ENCODE measurements around the gene GPR161.

GPR161 gene

DNA sequence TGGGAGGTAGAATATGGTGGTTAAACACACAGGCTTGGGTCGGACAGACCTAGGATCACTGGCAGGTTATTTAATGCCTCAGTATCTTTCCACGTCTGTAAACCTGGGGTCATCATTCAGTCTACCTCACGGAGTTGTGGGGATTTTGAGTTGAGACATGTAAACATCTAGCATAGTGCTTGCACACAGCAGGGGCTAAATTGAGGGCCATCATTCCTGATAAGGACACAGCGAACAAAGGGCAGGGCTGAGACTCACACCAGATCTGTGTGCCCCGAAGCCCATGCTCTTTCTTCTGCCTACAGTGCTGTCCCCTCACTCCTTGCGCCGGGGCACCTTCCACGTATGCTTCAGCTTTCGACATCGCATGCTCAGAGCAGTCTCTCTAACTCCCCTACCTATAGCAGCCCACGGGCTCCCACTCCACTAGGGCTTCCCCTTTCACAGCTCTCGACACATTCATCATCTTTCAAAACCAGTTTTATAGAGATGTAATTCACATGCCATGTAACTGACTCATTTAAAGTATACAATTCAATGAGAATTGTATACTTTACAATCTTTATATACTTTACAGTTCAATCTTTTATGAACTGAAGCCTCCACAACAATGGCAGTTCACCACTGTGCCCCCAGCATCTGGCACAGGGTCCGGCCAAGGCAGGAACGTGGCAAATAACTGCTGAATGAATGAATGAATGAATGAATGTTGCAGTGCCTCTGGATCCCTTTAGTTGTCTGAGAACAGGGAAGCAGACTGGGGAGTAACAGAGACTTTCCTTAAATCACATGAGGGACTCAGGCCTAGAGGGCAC lies 48.0 kb downstream of the GPR161 start:
- ChIA-PET POLR2A (no interaction called here), CTCF (no interaction called here)
- TF ChIP-seq SP1 (IDR thresholded peaks at IDR 0.05) = no peak
- no peak for TF ChIP-seq FOXK2 (IDR thresholded peaks at IDR 0.05)
- TF ChIP-seq LEF1 (IDR thresholded peaks at IDR 0.05; ENCODE audit: borderline replicate concordance) = no peak
- TF ChIP-seq ELF4 (IDR thresholded peaks at IDR 0.05) = no peak
- no peak for TF ChIP-seq ARNT (IDR thresholded peaks at IDR 0.05)
- TF ChIP-seq, protein P1, sequence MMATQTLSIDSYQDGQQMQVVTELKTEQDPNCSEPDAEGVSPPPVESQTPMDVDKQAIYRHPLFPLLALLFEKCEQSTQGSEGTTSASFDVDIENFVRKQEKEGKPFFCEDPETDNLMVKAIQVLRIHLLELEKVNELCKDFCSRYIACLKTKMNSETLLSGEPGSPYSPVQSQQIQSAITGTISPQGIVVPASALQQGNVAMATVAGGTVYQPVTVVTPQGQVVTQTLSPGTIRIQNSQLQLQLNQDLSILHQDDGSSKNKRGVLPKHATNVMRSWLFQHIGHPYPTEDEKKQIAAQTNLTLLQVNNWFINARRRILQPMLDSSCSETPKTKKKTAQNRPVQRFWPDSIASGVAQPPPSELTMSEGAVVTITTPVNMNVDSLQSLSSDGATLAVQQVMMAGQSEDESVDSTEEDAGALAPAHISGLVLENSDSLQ (IDR thresholded peaks at IDR 0.05) = no peak
- TF ChIP-seq CTBP1 (IDR thresholded peaks at IDR 0.05; ENCODE audit: borderline replicate concordance) = no peak
- no peak for TF ChIP-seq ZNF384 (IDR thresholded peaks at IDR 0.05)
- TF ChIP-seq SUZ12 (IDR thresholded peaks at IDR 0.05) = no peak
- TF ChIP-seq BHLHE40 (IDR thresholded peaks at IDR 0.05; ENCODE audit: borderline replicate concordance) = no peak
- TF ChIP-seq TARDBP (IDR thresholded peaks at IDR 0.05) = no peak
- TF ChIP-seq HDGF (IDR thresholded peaks at IDR 0.05; ENCODE audit: borderline replicate concordance) = no peak
- TF ChIP-seq FOXM1 (IDR thresholded peaks at IDR 0.05; ENCODE audit: borderline replicate concordance) = no peak
- TF ChIP-seq NFRKB (IDR thresholded peaks at IDR 0.05) = no peak
- no peak for TF ChIP-seq L3MBTL2 (conservative IDR thresholded peaks at IDR 0.05)
- no peak for TF ChIP-seq FOXA1 (IDR thresholded peaks at IDR 0.05)
- DNase-seq (ENCODE audit: extremely low spot score) = peak; percentile 5

DNA sequence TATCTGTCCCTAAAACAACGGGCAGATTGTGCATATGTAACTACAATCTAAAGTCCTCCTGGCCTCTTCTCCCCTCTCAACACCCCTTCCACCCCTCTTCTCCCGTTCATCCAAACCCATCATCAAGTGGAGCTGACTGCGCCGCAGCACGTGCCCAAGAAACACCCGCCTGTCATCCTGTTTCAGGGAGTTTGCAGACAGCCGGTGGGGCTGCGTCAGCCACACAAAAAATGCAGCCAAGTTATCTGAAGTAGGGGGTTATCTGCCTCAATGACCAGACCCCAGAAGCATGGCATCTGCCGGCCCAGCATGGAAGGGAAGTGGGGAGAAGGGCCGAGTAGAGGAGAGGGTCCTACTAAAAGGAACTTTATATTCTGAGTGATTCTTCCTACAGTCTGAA lies 49.0 kb downstream of the GPR161 start:
- ChIA-PET CTCF (no interaction called here), POLR2A (no interaction called here)
- no peak for DNase-seq (ENCODE audit: extremely low spot score)
- TF ChIP-seq TARDBP (IDR thresholded peaks at IDR 0.05) = no peak
- no peak for TF ChIP-seq FOXA1 (IDR thresholded peaks at IDR 0.05)
- TF ChIP-seq FOXM1 (IDR thresholded peaks at IDR 0.05; ENCODE audit: borderline replicate concordance) = no peak
- TF ChIP-seq ELF4 (IDR thresholded peaks at IDR 0.05) = no peak
- no peak for TF ChIP-seq HDGF (IDR thresholded peaks at IDR 0.05; ENCODE audit: borderline replicate concordance)
- TF ChIP-seq BHLHE40 (IDR thresholded peaks at IDR 0.05; ENCODE audit: borderline replicate concordance) = no peak
- TF ChIP-seq ARNT (IDR thresholded peaks at IDR 0.05) = no peak
- no peak for TF ChIP-seq LEF1 (IDR thresholded peaks at IDR 0.05; ENCODE audit: borderline replicate concordance)
- no peak for TF ChIP-seq L3MBTL2 (conservative IDR thresholded peaks at IDR 0.05)
- TF ChIP-seq FOXK2 (IDR thresholded peaks at IDR 0.05) = no peak

DNA sequence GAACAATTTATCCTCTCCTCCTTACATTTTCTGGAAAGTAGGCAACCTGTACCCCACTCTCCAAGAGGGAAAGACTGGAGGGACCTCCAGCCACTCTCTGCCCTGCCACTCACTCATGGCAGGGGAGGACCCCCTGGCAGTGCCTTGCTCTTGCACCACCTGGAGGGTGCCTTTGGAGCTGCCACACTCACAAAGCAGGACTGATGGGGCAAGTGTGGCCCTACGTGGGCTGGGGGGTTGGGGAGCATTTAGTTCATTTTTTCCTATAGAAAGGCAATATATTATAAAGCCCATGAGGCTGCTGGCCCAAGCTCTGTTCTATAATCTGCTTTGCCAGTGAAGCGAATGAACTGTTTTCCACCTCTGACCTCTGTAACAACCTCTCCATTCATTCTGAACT lies 50.3 kb downstream of the GPR161 start:
- POLR2A ChIA-PET = interaction anchor here (0.8 kb wide), 1 partner anchor 48 kb away, joined by 4 read pairs; no protein-coding TSS in a partner anchor
- CTCF ChIA-PET = interaction anchor here (0.6 to 0.7 kb wide), 2 partner anchors 110 to 1259 kb away, joined by 3 read pairs; no protein-coding TSS in a partner anchor

DNA sequence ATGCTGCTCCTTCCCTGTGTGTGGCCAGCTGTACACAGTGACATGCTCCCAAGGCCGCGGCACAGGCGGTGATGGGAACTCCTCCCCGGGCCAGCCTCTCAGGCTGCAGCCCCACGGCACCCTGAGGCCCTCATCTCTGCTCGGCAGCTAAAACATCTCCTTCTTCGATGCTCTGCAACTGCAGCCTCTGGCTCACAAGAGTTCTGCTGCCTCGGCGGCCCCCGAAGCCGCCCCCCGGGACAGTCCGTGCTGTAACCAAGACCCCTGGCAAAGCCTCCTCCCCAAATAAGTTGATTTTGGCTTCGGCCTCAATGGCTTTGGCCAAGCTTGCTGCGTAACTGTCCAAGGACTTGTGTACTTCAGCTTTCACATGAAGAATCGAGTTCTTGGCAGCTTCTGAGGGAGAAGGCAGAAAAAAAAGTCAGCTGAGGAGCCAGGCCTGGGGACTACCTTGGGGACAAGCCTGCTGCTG lies 51.3 kb downstream of the GPR161 start:
- CTCF ChIA-PET = interaction anchor here (0.6 to 1.1 kb wide), 5 partner anchors 17 to 278 kb away, joined by 3 to 6 read pairs (median 3); no protein-coding TSS in a partner anchor
- TF ChIP-seq SP1 (IDR thresholded peaks at IDR 0.05) (no peak), FOXK2 (IDR thresholded peaks at IDR 0.05) (no peak), CTBP1 (IDR thresholded peaks at IDR 0.05; ENCODE audit: borderline replicate concordance) (no peak), BHLHE40 (IDR thresholded peaks at IDR 0.05; ENCODE audit: borderline replicate concordance) (no peak), L3MBTL2 (conservative IDR thresholded peaks at IDR 0.05) (no peak), ELF4 (IDR thresholded peaks at IDR 0.05) (no peak), HDGF (IDR thresholded peaks at IDR 0.05; ENCODE audit: borderline replicate concordance) (no peak), FOXA1 (IDR thresholded peaks at IDR 0.05) (no peak), ARNT (IDR thresholded peaks at IDR 0.05) (no peak), TARDBP (IDR thresholded peaks at IDR 0.05) (no peak)
- POLR2A ChIA-PET = interaction anchor here (1.0 kb wide), 1 partner anchor 150 kb away, joined by 3 read pairs; no protein-coding TSS in a partner anchor
- DNase-seq (ENCODE audit: extremely low spot score) = peak; percentile 7

More for the DNA sequence above, 50.3 kb downstream of the GPR161 start:
- DNase-seq (ENCODE audit: extremely low spot score) = peak; percentile 6
- TF ChIP-seq FOXK2 (IDR thresholded peaks at IDR 0.05) (no peak), ZNF384 (IDR thresholded peaks at IDR 0.05) (no peak), HDGF (IDR thresholded peaks at IDR 0.05; ENCODE audit: borderline replicate concordance) (no peak), LEF1 (IDR thresholded peaks at IDR 0.05; ENCODE audit: borderline replicate concordance) (no peak), NFRKB (IDR thresholded peaks at IDR 0.05) (no peak), SUZ12 (IDR thresholded peaks at IDR 0.05) (no peak), CTBP1 (IDR thresholded peaks at IDR 0.05; ENCODE audit: borderline replicate concordance) (no peak), FOXA1 (IDR thresholded peaks at IDR 0.05) (no peak), ARNT (IDR thresholded peaks at IDR 0.05) (no peak), L3MBTL2 (conservative IDR thresholded peaks at IDR 0.05) (no peak), ELF4 (IDR thresholded peaks at IDR 0.05) (no peak), FOXM1 (IDR thresholded peaks at IDR 0.05; ENCODE audit: borderline replicate concordance) (no peak), SP1 (IDR thresholded peaks at IDR 0.05) (no peak), TARDBP (IDR thresholded peaks at IDR 0.05) (no peak), BHLHE40 (IDR thresholded peaks at IDR 0.05; ENCODE audit: borderline replicate concordance) (no peak)
- TF ChIP-seq, protein P1 (IDR thresholded peaks at IDR 0.05) = no peak

DNA sequence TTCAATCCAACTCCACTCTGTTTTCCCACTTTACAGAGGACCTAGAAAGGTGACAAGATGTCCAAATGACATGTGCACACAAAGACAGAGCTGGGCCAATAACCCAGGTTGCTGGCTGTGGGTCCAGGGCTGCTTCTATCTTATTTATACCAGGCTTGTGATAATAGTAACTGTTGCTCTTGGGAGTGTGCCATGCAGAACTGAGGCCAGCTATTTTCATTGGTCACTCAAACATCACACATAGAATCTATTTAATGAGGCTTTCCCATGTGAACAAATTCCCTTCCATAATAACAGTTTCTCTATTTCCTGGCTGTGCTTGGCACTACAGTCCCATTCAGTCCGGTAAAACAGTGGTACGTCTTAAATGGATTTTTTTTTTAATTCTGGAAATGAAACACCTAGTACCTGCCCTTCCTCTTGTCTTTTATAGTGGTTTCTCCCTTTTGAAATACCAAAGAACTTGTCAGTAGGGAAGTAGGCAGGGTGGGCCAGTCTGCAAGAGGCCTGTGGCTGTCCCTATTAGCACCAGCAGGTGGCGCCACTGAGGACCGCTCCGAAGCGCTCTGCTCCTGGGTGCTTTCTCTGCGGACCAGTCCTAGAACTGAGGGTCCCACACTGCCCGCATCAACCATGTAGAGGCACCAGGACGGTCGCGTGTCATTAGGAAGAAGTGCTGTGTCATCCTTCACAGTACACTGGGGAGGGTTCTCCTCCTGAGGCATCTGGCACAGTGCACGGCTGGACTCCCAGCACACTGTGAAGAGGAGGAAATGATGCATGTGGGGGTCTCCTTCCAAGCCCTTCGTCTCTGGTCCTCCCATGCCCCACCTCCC lies 52.1 kb downstream of the GPR161 start:
- TF ChIP-seq NFRKB (IDR thresholded peaks at IDR 0.05) (no peak), FOXK2 (IDR thresholded peaks at IDR 0.05) (no peak), TARDBP (IDR thresholded peaks at IDR 0.05) (no peak), ELF4 (IDR thresholded peaks at IDR 0.05) (no peak), BHLHE40 (IDR thresholded peaks at IDR 0.05; ENCODE audit: borderline replicate concordance) (no peak), L3MBTL2 (conservative IDR thresholded peaks at IDR 0.05) (no peak)
- DNase-seq (ENCODE audit: extremely low spot score) = peak; percentile 85
- ChIA-PET CTCF (interaction anchor here (0.6 to 1.1 kb wide), 6 partner anchors 18 to 924 kb away, joined by 3 to 6 read pairs (median 3); no protein-coding TSS in a partner anchor), POLR2A (interaction anchor here (1.0 kb wide), 1 partner anchor 149 kb away, joined by 3 read pairs; no protein-coding TSS in a partner anchor)

Data from HEK293T (cell line).